Measurements from ENCODE around the gene ANKRD16.
"Not testable (repeated sequence)": the region's sequence is repeated elsewhere in the genome, so short reads cannot be mapped to it uniquely, and the experiment has no call there.

Gene ANKRD16

DNA sequence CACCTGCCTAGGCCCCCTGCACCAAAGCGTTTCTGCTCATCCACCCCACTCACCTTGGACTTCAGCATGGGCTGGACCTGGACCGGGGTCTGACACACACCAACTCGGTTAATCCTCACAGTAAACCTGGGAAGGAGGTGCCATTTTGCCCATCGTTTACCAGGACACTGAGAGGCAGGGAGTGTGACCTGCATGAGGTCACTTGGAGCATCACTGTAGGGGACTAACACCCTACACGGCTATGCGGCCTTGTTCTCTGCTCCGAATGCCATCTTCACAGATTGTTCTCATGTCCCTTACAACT, 33.0 kb downstream of the ANKRD16 start:
- Histone ChIP-seq H2BK120ac (ENCODE audit: low read depth, low read length) (no peak overlapping the region), H3K4ac (ENCODE audit: low read depth, low read length) (no peak overlapping the region), H2BK5ac (ENCODE audit: low read length) (no peak overlapping the region), H3K27ac (ENCODE audit: low read depth, low read length) (no peak overlapping the region), H4K5ac (ENCODE audit: low read length) (no peak overlapping the region), H3K4me1 (ENCODE audit: control insufficient read depth, low read depth, low read length) (no peaks in the 10 kb centered on the region), H3K79me2 (ENCODE audit: control insufficient read depth, insufficient read depth, low read length) (no peaks in the 10 kb centered on the region), H3K4me3 (ENCODE audit: low read length) (no peak overlapping the region), H3K36me3 (ENCODE audit: control insufficient read depth, insufficient read depth, low read length) (no peaks in the 10 kb centered on the region), H3K23ac (ENCODE audit: low read length) (no peak overlapping the region), H2BK15ac (replicated peaks; ENCODE audit: low read depth) (no peak overlapping the region), H3K79me1 (ENCODE audit: low read length) (no peaks in the 10 kb centered on the region), H3K27me3 (ENCODE audit: insufficient read depth, low read length, poor library complexity) (no peaks in the 10 kb centered on the region), H3K18ac (ENCODE audit: low read length) (no peak overlapping the region), H3K4me2 (ENCODE audit: low read length) (no peak overlapping the region), H3K56ac (ENCODE audit: low read length) (no peak overlapping the region), H2AK5ac (ENCODE audit: low read length) (no peak overlapping the region), H4K8ac (ENCODE audit: low read depth, low read length) (no peak overlapping the region), H3K9ac (ENCODE audit: low read length) (no peak overlapping the region)
- DNase-seq = no peak
- WGBS (ENCODE audit: extremely low coverage, insufficient coverage, low lambda C conversion rate) = no CpG with 5 or more reads among the region's 7 CpGs

DNA sequence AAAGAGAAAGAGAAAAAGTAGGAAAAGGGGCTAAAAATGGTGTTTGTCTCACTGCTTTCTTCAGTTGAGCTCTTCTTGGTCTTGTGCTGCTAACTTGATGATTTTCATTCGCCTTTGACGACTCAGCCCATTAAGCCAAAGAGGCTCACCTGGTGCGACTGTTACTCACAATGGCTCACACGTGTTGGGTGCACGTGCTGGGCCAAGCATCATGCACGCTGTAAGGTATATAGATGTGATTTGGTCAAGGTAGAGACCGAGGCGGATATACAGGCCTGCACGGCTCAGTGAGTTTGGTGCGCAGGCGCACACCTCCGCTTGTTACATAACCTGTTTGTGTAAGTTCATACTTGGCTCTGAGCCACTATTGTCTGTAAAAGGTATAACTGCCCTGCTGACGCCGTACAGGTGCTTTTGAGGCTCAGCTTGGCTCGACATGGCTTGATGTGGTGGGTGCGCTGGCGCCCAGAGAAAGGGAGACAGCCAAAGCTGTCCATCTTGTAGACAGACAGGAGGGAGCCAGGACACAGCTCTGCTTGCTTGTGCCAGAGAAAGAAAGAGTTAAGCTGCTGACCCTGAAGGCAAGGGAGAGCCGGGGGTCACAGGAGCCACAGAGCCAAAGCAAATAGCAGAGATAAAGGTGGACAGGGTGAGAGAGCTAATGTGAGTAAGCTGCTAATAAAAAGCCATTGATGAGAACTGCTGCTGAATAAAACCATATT, 33.6 kb downstream of the ANKRD16 start:
- H3K9ac ChIP-seq (ENCODE audit: low read length) = no peak overlapping the region
- WGBS (ENCODE audit: extremely low coverage, insufficient coverage, low lambda C conversion rate) = no CpG with 5 or more reads among the region's 18 CpGs
- H3K79me1 ChIP-seq (ENCODE audit: low read length) = no peaks in the 10 kb centered on the region
- no peak overlapping the region for H2BK5ac ChIP-seq (ENCODE audit: low read length)
- H2BK15ac ChIP-seq (replicated peaks; ENCODE audit: low read depth) = no peak overlapping the region
- H3K4me3 ChIP-seq (ENCODE audit: low read length) = no peak overlapping the region
- DNase-seq = no peak
- H3K4ac ChIP-seq (ENCODE audit: low read depth, low read length) = no peak overlapping the region
- no peaks in the 10 kb centered on the region for H3K36me3 ChIP-seq (ENCODE audit: control insufficient read depth, insufficient read depth, low read length)
- H2AK5ac ChIP-seq (ENCODE audit: low read length) = no peak overlapping the region
- H2BK120ac ChIP-seq (ENCODE audit: low read depth, low read length) = no peak overlapping the region
- H3K18ac ChIP-seq (ENCODE audit: low read length) = no peak overlapping the region
- H3K56ac ChIP-seq (ENCODE audit: low read length) = no peak overlapping the region
- no peaks in the 10 kb centered on the region for H3K79me2 ChIP-seq (ENCODE audit: control insufficient read depth, insufficient read depth, low read length)
- no peaks in the 10 kb centered on the region for H3K27me3 ChIP-seq (ENCODE audit: insufficient read depth, low read length, poor library complexity)
- H3K4me1 ChIP-seq (ENCODE audit: control insufficient read depth, low read depth, low read length) = no peaks in the 10 kb centered on the region
- no peak overlapping the region for H3K23ac ChIP-seq (ENCODE audit: low read length)
- H3K27ac ChIP-seq (ENCODE audit: low read depth, low read length) = no peak overlapping the region
- H4K5ac ChIP-seq (ENCODE audit: low read length) = no peak overlapping the region
- H4K8ac ChIP-seq (ENCODE audit: low read depth, low read length) = no peak overlapping the region
- no peak overlapping the region for H3K4me2 ChIP-seq (ENCODE audit: low read length)

DNA sequence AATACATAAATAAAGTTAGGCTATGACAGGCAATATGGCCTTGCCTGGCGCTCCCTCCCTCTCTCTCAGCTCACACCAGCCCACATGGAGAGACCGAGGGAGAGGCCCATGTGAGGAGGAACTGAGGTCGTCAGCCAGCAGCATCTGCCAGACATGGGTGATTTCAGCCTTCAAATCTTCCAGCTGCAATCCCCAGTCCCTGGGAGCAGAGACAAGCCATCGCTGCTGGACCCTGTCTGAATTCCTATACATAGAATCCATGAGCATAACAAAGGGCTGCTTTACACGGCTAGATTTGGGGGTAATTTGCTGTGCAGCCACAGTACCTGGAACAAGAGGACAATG, 35.6 kb downstream of the ANKRD16 start:
- Histone ChIP-seq H4K8ac (ENCODE audit: low read depth, low read length) (no peak overlapping the region), H3K36me3 (ENCODE audit: control insufficient read depth, insufficient read depth, low read length) (no peaks in the 10 kb centered on the region), H3K79me1 (ENCODE audit: low read length) (no peaks in the 10 kb centered on the region), H3K4ac (ENCODE audit: low read depth, low read length) (no peak overlapping the region), H3K4me3 (ENCODE audit: low read length) (no peak overlapping the region), H3K27me3 (ENCODE audit: insufficient read depth, low read length, poor library complexity) (no peaks in the 10 kb centered on the region), H2AK5ac (ENCODE audit: low read length) (no peak overlapping the region), H3K18ac (ENCODE audit: low read length) (no peak overlapping the region), H4K5ac (ENCODE audit: low read length) (no peak overlapping the region), H3K27ac (ENCODE audit: low read depth, low read length) (no peak overlapping the region), H2BK5ac (ENCODE audit: low read length) (no peak overlapping the region), H3K23ac (ENCODE audit: low read length) (no peak overlapping the region), H2BK120ac (ENCODE audit: low read depth, low read length) (no peak overlapping the region), H3K79me2 (ENCODE audit: control insufficient read depth, insufficient read depth, low read length) (no peaks in the 10 kb centered on the region), H3K56ac (ENCODE audit: low read length) (no peak overlapping the region), H2BK15ac (replicated peaks; ENCODE audit: low read depth) (no peak overlapping the region), H3K4me2 (ENCODE audit: low read length) (no peak overlapping the region), H3K4me1 (ENCODE audit: control insufficient read depth, low read depth, low read length) (no peaks in the 10 kb centered on the region), H3K9ac (ENCODE audit: low read length) (no peak overlapping the region)
- DNase-seq = no peak
- WGBS (ENCODE audit: extremely low coverage, insufficient coverage, low lambda C conversion rate) = no CpG with 5 or more reads among the region's 5 CpGs

DNA sequence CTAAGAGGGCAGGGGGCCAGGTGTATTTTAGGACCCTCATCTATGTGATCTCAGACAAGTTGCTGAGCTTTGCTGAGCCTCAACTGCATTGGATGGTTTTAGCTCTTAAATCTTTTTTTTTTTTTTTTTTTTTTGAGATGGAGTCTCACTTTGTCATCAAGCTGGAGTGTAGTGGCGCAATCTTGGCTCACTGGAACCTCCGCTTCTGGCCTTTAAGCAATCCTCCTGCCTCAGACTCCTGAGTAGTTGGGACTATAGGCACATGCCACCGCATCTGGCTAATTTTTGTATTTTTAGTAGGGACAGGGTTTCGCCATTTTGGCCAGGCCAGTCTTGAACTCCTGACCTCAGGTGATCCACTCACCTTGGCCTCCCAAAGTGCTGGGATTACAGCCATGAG, 43.0 kb downstream of the ANKRD16 start:
- not testable (repeated sequence) for H2BK15ac ChIP-seq (replicated peaks; ENCODE audit: low read depth); H3K4me1 ChIP-seq (ENCODE audit: control insufficient read depth, low read depth, low read length); H2AK5ac ChIP-seq (ENCODE audit: low read length); H3K36me3 ChIP-seq (ENCODE audit: control insufficient read depth, insufficient read depth, low read length); H3K27me3 ChIP-seq (ENCODE audit: insufficient read depth, low read length, poor library complexity); H3K18ac ChIP-seq (ENCODE audit: low read length); H3K79me1 ChIP-seq (ENCODE audit: low read length); DNase-seq; H3K4me2 ChIP-seq (ENCODE audit: low read length); H3K56ac ChIP-seq (ENCODE audit: low read length); H3K4ac ChIP-seq (ENCODE audit: low read depth, low read length); H3K4me3 ChIP-seq (ENCODE audit: low read length); H3K27ac ChIP-seq (ENCODE audit: low read depth, low read length); H4K8ac ChIP-seq (ENCODE audit: low read depth, low read length); H2BK5ac ChIP-seq (ENCODE audit: low read length); H4K5ac ChIP-seq (ENCODE audit: low read length); H3K9ac ChIP-seq (ENCODE audit: low read length); H3K23ac ChIP-seq (ENCODE audit: low read length); H2BK120ac ChIP-seq (ENCODE audit: low read depth, low read length); H3K79me2 ChIP-seq (ENCODE audit: control insufficient read depth, insufficient read depth, low read length)
- no CpG with 5 or more reads among the region's 4 CpGs for WGBS (ENCODE audit: extremely low coverage, insufficient coverage, low lambda C conversion rate)

DNA sequence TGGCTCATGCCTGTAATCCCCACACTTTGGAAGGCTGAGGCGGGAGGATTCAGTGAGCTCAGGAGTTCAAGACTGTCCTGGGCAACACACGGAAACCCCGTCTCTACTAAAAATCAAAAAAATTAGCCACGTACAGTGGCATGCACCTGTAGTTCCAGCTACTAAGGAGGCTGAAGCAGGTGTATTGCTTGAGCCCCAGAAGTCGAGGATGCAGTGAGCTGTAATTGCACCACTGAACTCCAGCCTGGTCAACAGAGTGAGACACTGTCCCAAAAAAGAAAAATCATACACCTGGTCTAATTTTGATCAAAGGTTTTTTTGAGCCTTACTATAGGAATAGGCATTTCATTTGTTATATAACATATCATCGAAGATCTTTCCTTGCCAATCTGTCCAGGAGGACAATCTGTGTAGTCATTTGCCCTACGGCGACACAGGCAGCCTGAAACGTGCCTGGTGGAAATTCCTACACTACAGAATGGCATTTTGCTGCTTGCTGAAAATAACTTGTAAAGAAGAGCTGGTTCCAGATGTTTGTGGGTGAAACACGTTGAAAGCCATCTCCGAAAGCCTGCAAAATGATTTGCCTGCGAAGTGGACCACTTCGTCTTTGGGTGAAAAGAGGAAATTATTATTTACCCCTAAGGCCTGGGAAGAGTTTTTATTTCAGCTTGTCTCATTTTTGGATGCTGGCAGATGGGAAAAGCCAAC, 45.2 kb downstream of the ANKRD16 start:
- Histone ChIP-seq H3K4me3 (ENCODE audit: low read length) (no peak overlapping the region), H4K8ac (ENCODE audit: low read depth, low read length) (no peak overlapping the region), H3K27me3 (ENCODE audit: insufficient read depth, low read length, poor library complexity) (no peaks in the 10 kb centered on the region), H3K4ac (ENCODE audit: low read depth, low read length) (no peak overlapping the region), H4K5ac (ENCODE audit: low read length) (no peak overlapping the region), H3K79me1 (ENCODE audit: low read length) (no peaks in the 10 kb centered on the region), H2AK5ac (ENCODE audit: low read length) (no peak overlapping the region), H3K56ac (ENCODE audit: low read length) (no peak overlapping the region), H2BK15ac (replicated peaks; ENCODE audit: low read depth) (no peak overlapping the region), H3K36me3 (ENCODE audit: control insufficient read depth, insufficient read depth, low read length) (no peaks in the 10 kb centered on the region), H3K9ac (ENCODE audit: low read length) (no peak overlapping the region), H2BK120ac (ENCODE audit: low read depth, low read length) (no peak overlapping the region), H3K4me2 (ENCODE audit: low read length) (no peak overlapping the region), H3K4me1 (ENCODE audit: control insufficient read depth, low read depth, low read length) (no peaks in the 10 kb centered on the region), H3K79me2 (ENCODE audit: control insufficient read depth, insufficient read depth, low read length) (no peaks in the 10 kb centered on the region), H3K23ac (ENCODE audit: low read length) (no peak overlapping the region), H3K18ac (ENCODE audit: low read length) (no peak overlapping the region), H2BK5ac (ENCODE audit: low read length) (no peak overlapping the region), H3K27ac (ENCODE audit: low read depth, low read length) (no peak overlapping the region)
- no peak for DNase-seq
- WGBS (ENCODE audit: extremely low coverage, insufficient coverage, low lambda C conversion rate) = no CpG with 5 or more reads among the region's 13 CpGs
